SU-DHL-6 (cell line): ENCODE data around the gene PDE6G.

Source experiments
- CTCF ChIP-seq: fragments of 200-600 bp; sonication (generic); IDR thresholded peaks from one replicate; pipeline ENCODE4 v1.5.1; 2017; ENCODE audit warnings: antibody characterized with exemption, mild to moderate bottlenecking, low read length, moderate library complexity; ENCODE audit not compliant: insufficient read depth, poor library complexity, severe bottlenecking
- EZH2phosphoT487 ChIP-seq: fragments of 200-600 bp; sonication (generic), shearing (Covaris generic); conservative IDR thresholded peaks from 2 replicates; pipeline ENCODE4 v1.6.1; 2018; ENCODE audit warnings: mild to moderate bottlenecking, antibody characterized with exemption, low read length, moderate library complexity, mixed read lengths

GRCh38 chr17:81676906-81677305 lies 20.6 kb upstream of the PDE6G start:
- TF ChIP-seq CTCF (no peak), EZH2phosphoT487 (no peak)
